ENCODE measurements around the gene CNTFR. TPM values are rescaled to one million over a fixed set of nuclear protein-coding genes. Genes with fewer than 3 reads are reported as not detected.

CNTFR gene
- total RNA-seq, 2 donors from 2014 or later, result 2.7 to 13.3 TPM

DNA sequence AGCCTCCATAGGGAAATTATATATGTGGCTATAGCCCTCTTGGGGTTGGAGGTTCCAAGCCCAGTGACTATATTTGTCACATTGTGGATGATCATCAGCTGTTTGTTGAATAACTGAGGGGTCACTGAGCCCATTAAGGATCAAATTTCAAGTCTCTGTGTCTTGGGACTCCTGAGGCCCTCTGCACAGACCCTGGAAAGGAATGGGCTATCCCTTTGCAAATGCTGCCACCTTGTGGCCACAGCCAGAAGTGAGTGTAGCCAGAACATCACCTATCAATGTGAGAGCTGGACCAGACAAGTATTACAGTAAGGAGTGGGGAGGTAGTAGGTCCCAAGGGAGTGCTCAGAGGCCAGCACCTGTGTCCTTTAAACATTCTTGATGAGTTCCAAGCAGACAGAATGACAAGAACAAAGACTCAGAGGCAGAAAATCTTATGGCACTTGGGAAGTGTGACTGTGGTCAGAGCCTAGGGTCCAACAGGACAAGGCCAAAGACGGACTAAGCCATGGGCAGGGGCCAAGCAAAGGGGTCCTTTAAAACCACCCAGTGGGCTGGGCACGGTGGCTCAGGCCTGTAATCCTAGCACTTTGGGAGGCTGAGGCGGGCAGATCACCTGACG, 14.2 kb upstream of the CNTFR start:
- Histone ChIP-seq H3K36me3 (no peaks in the 10 kb centered on the region), H3K9me3 (no peaks in the 10 kb centered on the region), H3K27ac (no peak overlapping the region), H3K4me3 (no peak overlapping the region), H3K4me1 (replicated peaks) (no peaks in the 10 kb centered on the region), H3K27me3 (replicated peaks; ENCODE audit: insufficient read depth) (no peaks in the 10 kb centered on the region)
- WGBS, result 62% methylated on average over 4 of the region's 4 CpGs
- intact Hi-C loops (cut with DNase I), result loop anchor here (5.0 kb wide), 1 partner anchor 271 kb away; no protein-coding TSS in a partner anchor
- DNase-seq (ENCODE audit: low spot score), result peak; percentile 83
- TF ChIP-seq POLR2AphosphoS5 (IDR thresholded peaks at IDR 0.05) (peak; percentile 48), POLR2A (IDR thresholded peaks at IDR 0.05) (no peak)
- TF ChIP-seq, protein P1, sequence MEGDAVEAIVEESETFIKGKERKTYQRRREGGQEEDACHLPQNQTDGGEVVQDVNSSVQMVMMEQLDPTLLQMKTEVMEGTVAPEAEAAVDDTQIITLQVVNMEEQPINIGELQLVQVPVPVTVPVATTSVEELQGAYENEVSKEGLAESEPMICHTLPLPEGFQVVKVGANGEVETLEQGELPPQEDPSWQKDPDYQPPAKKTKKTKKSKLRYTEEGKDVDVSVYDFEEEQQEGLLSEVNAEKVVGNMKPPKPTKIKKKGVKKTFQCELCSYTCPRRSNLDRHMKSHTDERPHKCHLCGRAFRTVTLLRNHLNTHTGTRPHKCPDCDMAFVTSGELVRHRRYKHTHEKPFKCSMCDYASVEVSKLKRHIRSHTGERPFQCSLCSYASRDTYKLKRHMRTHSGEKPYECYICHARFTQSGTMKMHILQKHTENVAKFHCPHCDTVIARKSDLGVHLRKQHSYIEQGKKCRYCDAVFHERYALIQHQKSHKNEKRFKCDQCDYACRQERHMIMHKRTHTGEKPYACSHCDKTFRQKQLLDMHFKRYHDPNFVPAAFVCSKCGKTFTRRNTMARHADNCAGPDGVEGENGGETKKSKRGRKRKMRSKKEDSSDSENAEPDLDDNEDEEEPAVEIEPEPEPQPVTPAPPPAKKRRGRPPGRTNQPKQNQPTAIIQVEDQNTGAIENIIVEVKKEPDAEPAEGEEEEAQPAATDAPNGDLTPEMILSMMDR (IDR thresholded peaks at IDR 0.05), result peak; percentile 73 to 93 (median 89)

DNA sequence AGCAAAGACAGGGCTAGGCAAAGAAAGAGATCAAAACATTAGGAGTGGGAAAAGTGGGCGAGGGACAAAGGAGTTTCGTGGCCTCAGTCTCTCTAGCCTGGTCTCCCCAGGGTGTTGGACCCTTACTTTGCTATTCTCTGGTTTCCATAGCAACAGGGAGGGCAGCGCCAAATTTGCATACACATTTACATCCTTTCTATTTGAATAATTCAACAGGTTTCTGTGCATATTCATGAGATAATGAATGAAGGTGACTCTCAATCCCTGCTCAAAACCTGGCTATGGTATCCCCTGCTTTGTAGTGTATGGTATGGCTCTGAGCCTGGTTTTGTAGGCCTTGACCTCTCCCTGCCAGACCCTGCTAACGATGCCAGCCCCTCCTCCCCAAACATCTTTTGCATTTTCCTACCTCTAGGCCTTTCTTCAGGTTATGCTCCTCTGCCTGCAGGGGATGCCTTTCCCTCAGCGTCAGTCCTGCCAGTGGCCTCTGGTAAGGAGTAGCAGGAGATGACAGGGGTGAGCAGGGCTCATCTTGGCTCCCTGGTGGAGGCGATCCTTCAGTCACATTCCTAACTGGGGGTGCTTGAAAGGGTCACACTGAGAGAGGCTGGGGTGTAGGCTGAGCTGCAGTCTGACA, 12.5 kb upstream of the CNTFR start:
- 81% methylated on average over 6 of the region's 6 CpGs for WGBS
- no peaks in the 10 kb centered on the region for H3K27me3 ChIP-seq (replicated peaks; ENCODE audit: insufficient read depth)
- no peak overlapping the region for H3K4me3 ChIP-seq
- no peaks in the 10 kb centered on the region for H3K4me1 ChIP-seq (replicated peaks)
- TF ChIP-seq POLR2A (IDR thresholded peaks at IDR 0.05), result no peak
- no peaks in the 10 kb centered on the region for H3K9me3 ChIP-seq
- intact Hi-C loops (cut with DNase I), result loop anchor here (5.0 kb wide), 1 partner anchor 270 kb away; no protein-coding TSS in a partner anchor
- H3K36me3 ChIP-seq, result no peaks in the 10 kb centered on the region
- DNase-seq (ENCODE audit: low spot score), result no peak
- no peak overlapping the region for H3K27ac ChIP-seq

DNA sequence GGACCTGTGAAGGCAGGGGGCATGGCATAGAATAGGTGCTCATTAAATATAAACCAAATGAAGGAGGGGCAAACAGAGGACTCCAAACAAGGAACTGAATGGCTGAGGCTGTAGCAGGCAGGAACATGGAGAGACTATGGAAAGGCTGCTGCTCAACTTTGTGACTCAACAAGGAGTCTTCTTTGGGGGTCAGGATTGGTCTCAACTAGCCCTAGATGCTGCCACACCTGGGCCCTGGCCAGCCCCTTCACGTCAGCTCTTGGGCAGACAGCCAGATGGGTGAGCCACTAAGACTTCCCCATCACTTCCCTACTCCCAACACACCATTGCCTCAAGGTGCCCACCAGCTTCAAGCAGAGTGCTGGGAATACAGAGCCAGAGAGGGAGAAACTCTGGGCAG, 11.4 kb upstream of the CNTFR start:
- TF ChIP-seq POLR2A (IDR thresholded peaks at IDR 0.05) (no peak), POLR2AphosphoS5 (IDR thresholded peaks at IDR 0.05) (peak; percentile 16)
- TF ChIP-seq, protein P1 (IDR thresholded peaks at IDR 0.05), result no peak
- no peaks in the 10 kb centered on the region for H3K36me3 ChIP-seq
- 15% methylated on average over 1 of the region's 1 CpG for WGBS
- H3K27ac ChIP-seq, result peak overlapping the region in 1 of 2 donors; percentile 20
- no peaks in the 10 kb centered on the region for H3K27me3 ChIP-seq (replicated peaks; ENCODE audit: insufficient read depth)
- no peaks in the 10 kb centered on the region for H3K4me1 ChIP-seq (replicated peaks)
- no peak overlapping the region for H3K4me3 ChIP-seq
- DNase-seq (ENCODE audit: low spot score), result peak; percentile 33
- H3K9me3 ChIP-seq, result no peaks in the 10 kb centered on the region
- intact Hi-C loops (cut with DNase I), result loop anchor here (5.0 kb wide), 1 partner anchor 269 kb away; no protein-coding TSS in a partner anchor

DNA sequence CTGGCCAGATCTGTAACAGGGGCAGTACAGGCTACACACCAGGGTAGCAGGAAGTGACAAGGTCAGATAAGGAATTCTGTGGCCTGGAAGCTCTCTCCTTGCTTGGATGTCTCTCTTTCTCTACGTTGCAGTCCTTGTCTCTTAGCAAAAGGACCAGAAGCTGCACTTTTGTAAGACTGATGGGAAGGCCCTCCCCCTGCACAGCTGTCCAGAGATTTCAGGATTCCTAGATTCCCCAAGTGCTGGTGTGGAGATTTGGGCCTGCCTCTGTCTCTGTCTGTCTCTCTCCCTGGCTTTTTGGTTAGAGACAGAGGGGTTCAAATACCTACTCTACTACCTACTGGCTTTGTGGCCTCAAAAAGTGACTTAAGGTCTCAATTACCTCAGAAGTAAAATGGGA, 10.0 kb upstream of the CNTFR start:
- H3K4me3 ChIP-seq, result no peak overlapping the region
- no peak for DNase-seq (ENCODE audit: low spot score)
- H3K27ac ChIP-seq, result no peak overlapping the region
- intact Hi-C loops (cut with DNase I), result no loop called here
- 75% methylated on average over 1 of the region's 1 CpG for WGBS
- H3K36me3 ChIP-seq, result no peaks in the 10 kb centered on the region
- no peaks in the 10 kb centered on the region for H3K9me3 ChIP-seq
- no peaks in the 10 kb centered on the region for H3K4me1 ChIP-seq (replicated peaks)
- TF ChIP-seq, protein P1 (IDR thresholded peaks at IDR 0.05), result no peak
- TF ChIP-seq POLR2A (IDR thresholded peaks at IDR 0.05) (no peak), POLR2AphosphoS5 (IDR thresholded peaks at IDR 0.05) (no peak)
- no peaks in the 10 kb centered on the region for H3K27me3 ChIP-seq (replicated peaks; ENCODE audit: insufficient read depth)

DNA sequence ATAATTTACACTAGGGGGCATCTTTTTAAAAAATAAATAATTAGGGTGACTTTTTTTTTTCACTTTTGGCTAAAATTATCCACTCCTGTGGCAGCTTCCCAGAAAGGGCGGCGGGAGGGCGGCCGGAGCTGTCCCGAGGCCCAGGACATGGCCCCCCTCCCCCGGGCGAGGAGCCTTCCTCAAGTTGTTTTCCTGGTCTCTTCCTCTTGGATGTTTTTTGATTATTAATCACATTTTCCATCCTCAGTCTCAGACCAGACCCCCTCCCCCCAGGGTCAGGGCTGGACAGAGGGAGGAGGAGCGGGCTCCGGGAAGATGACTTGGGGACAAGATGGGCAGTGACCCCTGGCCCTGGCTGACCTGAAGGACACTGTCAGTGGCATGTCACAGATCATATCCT, 4.7 kb upstream of the CNTFR start:
- Histone ChIP-seq H3K27me3 (replicated peaks; ENCODE audit: insufficient read depth) (no peaks in the 10 kb centered on the region), H3K27ac (peak overlapping the region; percentile 63 to 69), H3K9me3 (no peaks in the 10 kb centered on the region), H3K4me3 (no peak overlapping the region), H3K36me3 (no peaks in the 10 kb centered on the region), H3K4me1 (replicated peaks) (peaks cover 12% of the 10 kb centered on the region)
- TF ChIP-seq POLR2AphosphoS5 (IDR thresholded peaks at IDR 0.05) (no peak), POLR2A (IDR thresholded peaks at IDR 0.05) (no peak)
- no peak for DNase-seq (ENCODE audit: low spot score)
- intact Hi-C loops (cut with DNase I), result loop anchor here (2.0 kb wide), 1 partner anchor 91 kb away; no protein-coding TSS in a partner anchor
- 59% methylated on average over 9 of the region's 9 CpGs for WGBS
